Right forelimb (tissue), 1 donor: ENCODE results near the gene ARHGEF10L.

ENCODE experiments used
- DNase-seq: peaks from one replicate; pipeline ENCODE4 v3.0.0-alpha.2; 2018

ARHGEF10L gene

DNA sequence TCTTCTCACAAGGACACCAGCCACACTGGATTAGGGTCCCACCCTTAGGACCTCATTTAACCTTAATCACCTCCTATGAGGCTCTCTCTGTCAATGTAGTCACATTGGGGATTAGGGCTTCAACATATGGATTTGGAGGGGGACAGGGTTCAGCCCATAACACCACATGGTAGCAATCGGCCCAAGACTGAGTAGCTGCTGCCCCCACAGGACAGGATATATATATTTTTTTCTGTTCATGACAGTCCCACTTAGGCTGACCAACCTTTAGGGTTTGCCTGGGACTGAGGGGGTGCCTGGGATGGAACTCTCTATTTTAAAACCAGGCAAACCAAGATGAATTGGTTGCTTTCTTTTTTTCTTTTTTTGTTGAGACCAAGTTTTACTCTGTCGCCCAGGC, 207.4 kb downstream of the ARHGEF10L start:
- no peak for DNase-seq
